Stomach smooth muscle (tissue), 2 donors: ENCODE results near the gene LRRC4C.
A peak's percentile ranks its signal among the peaks of the same experiment; 100 is the strongest.

ENCODE experiments used
- H3K27ac ChIP-seq: one replicate; pipeline ENCODE4 v1.7.0; 2013; ENCODE audit warnings: mild to moderate bottlenecking, low read length, inconsistent platforms
- H3K27me3 ChIP-seq, 2 donors: one replicate each; pipeline ENCODE4 v1.7.0; 2013; ENCODE audit warnings: low read length in 2 of 2; ENCODE audit not compliant: insufficient read depth in 2 of 2, control insufficient read depth in 1 of 2
- H3K36me3 ChIP-seq, 2 donors: one replicate each; pipeline ENCODE4 v1.7.0; 2013; ENCODE audit warnings: low read length in 2 of 2; ENCODE audit not compliant: control insufficient read depth in 2 of 2, insufficient read depth in 2 of 2
- H3K4me1 ChIP-seq: one replicate; pipeline ENCODE4 v1.7.0; 2013; ENCODE audit warnings: low read length; ENCODE audit not compliant: control insufficient read depth, insufficient read depth
- H3K4me3 ChIP-seq, 2 donors: one replicate each; pipeline ENCODE4 v1.7.0; 2013; ENCODE audit warnings: low read length in 2 of 2
- H3K9ac ChIP-seq, 2 donors: one replicate each; pipeline ENCODE4 v1.7.0; 2013; ENCODE audit warnings: low read length in 2 of 2, mild to moderate bottlenecking in 1 of 2
- H3K9me3 ChIP-seq, 2 donors: one replicate each; pipeline ENCODE4 v1.7.0; 2013; ENCODE audit warnings: low read length in 2 of 2; ENCODE audit not compliant: control insufficient read depth in 2 of 2
- donor health status: healthy.
- donor health status: Pancreatic carcinoma.

Gene LRRC4C

DNA sequence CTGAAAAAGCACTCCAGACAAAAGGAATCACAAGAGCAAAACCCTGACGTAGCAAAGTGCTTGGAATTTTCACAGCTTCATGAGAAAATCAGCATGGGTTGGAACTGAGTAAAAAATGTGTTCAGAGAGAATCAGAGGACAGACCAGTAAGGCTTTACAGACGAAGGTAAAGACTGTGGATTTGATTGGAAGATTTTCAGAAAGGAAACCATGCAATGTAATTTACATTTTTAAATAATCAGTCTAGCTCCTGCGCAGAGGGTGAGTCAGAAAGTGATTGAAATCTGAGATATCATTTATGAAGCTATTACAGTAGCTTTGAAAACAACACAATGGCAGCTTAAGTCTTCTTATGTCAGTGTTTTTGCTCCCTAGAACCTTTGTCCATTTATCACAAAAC is 1122.3 kb downstream of the LRRC4C start:
- Histone ChIP-seq H3K9ac (no peak overlapping the region), H3K4me1 (no peaks in the 10 kb centered on the region), H3K27me3 (no peaks in the 10 kb centered on the region), H3K9me3 (no peaks in the 10 kb centered on the region), H3K36me3 (no peaks in the 10 kb centered on the region), H3K4me3 (no peak overlapping the region), H3K27ac (no peak overlapping the region)

- Histone ChIP-seq H3K27ac (peak overlapping the region; percentile 2), H3K27me3 (no peaks in the 10 kb centered on the region), H3K9ac (no peak overlapping the region), H3K4me1 (no peaks in the 10 kb centered on the region), H3K4me3 (peak overlapping the region in 1 of 2 donors; percentile 41), H3K9me3 (no peaks in the 10 kb centered on the region), H3K36me3 (no peaks in the 10 kb centered on the region)
Observed at GRCh38 chr11:40328890-40329614, 1130.4 kb downstream of the LRRC4C start.

DNA sequence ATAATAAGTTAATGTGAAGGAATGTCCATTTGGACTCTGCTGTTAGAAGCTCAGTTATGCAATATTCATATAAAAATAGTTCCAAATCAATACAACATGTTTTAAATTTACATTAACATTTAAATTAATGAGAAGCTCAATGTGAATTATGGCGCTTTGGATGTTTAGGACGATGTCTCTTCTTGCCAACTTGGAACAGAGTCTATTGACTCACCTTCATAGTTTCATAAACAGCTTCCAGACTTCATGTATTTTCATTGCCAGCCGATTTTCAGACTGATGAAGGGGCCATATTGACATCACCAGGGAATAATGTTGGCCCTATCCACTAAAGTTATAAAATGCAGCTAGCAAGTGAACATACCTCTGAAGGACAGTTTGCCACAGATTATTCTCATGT is 1136.2 kb downstream of the LRRC4C start:
- H3K4me1 ChIP-seq = no peaks in the 10 kb centered on the region
- H3K9me3 ChIP-seq = no peaks in the 10 kb centered on the region
- no peak overlapping the region for H3K27ac ChIP-seq
- no peak overlapping the region for H3K4me3 ChIP-seq
- H3K27me3 ChIP-seq = no peaks in the 10 kb centered on the region
- no peak overlapping the region for H3K9ac ChIP-seq
- no peaks in the 10 kb centered on the region for H3K36me3 ChIP-seq

GRCh38 chr11:40321537-40321936 is 1137.9 kb downstream of the LRRC4C start:
- Histone ChIP-seq H3K4me1 (no peaks in the 10 kb centered on the region), H3K27ac (no peak overlapping the region), H3K4me3 (no peak overlapping the region), H3K9me3 (no peaks in the 10 kb centered on the region), H3K36me3 (no peaks in the 10 kb centered on the region), H3K9ac (no peak overlapping the region), H3K27me3 (no peaks in the 10 kb centered on the region)

GRCh38 chr11:40316171-40316570 is 1143.3 kb downstream of the LRRC4C start:
- H3K4me1 ChIP-seq = no peaks in the 10 kb centered on the region
- no peak overlapping the region for H3K27ac ChIP-seq
- H3K27me3 ChIP-seq = no peaks in the 10 kb centered on the region
- no peak overlapping the region for H3K4me3 ChIP-seq
- H3K9ac ChIP-seq = no peak overlapping the region
- no peaks in the 10 kb centered on the region for H3K36me3 ChIP-seq
- no peaks in the 10 kb centered on the region for H3K9me3 ChIP-seq

DNA sequence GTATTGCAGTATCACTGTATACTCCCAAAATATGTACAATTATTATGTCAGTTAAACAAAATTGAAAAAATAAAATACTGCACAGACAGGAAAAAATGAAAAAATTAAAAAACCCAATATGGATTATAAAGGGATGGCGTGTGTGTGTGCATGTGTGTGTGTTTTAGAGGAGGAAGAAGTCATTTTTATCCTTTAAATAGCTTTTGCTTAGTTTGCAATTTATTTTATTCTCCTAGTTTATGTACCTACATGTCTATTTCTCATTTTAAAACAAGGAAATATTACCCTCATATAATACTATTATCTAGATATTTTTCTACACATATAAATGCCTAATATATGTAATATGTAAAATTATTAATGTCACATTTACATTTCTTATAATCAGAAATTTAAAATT is 1144.3 kb downstream of the LRRC4C start:
- H3K9ac ChIP-seq = no peak overlapping the region
- H3K4me3 ChIP-seq = no peak overlapping the region
- no peaks in the 10 kb centered on the region for H3K9me3 ChIP-seq
- H3K4me1 ChIP-seq = no peaks in the 10 kb centered on the region
- H3K27ac ChIP-seq = no peak overlapping the region
- H3K27me3 ChIP-seq = no peaks in the 10 kb centered on the region
- no peaks in the 10 kb centered on the region for H3K36me3 ChIP-seq

DNA sequence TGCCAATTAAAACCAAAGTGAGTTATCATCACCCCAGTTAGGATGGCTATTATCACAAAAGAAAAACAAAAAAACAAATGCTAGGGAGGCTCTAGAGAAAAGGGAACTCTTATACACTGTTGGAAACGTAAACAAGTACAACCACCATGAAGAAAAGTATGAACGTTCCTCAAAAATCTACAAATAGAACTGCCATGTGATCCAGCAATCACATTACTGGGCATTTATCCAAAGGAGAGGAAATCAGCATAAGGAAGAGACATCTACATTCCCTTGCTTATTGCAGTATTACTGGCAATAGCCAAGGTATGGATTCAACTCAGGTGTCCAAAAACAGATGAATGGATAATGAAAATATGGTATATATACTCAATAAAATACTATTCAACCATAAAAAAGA is 1145.1 kb downstream of the LRRC4C start:
- Histone ChIP-seq H3K9ac (no peak overlapping the region), H3K4me3 (no peak overlapping the region), H3K36me3 (no peaks in the 10 kb centered on the region), H3K4me1 (no peaks in the 10 kb centered on the region), H3K9me3 (no peaks in the 10 kb centered on the region), H3K27me3 (no peaks in the 10 kb centered on the region), H3K27ac (no peak overlapping the region)

DNA sequence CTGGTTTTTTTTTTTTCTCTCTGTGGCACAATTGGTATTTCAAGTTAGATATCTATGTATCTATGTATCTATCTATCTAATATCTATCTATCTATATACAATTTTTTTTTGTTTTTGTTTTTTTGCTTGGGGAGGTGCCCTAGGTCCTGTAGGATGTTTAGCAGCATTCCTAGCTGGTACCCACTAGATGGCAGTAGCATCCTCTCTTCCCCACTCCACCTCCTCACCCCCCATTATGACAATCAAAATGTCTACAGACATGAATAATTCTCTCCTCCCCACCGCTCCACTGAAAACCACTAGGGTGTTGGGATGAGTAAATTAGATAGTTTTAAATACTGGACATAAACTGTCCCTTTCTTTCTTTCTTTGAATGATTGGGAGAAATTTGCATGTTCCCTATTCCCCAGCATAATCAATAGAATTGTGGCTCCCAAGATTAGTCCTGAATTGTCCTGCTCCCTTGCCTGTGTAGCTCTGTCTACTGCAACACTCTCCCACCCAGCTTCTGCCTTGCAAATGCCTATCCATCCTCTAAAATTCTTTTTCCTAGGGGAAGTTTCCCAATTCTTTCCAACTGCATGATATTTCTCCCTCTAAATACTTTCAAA is 1152.4 kb downstream of the LRRC4C start:
- Histone ChIP-seq H3K27me3 (no peaks in the 10 kb centered on the region), H3K9me3 (no peaks in the 10 kb centered on the region), H3K36me3 (no peaks in the 10 kb centered on the region), H3K27ac (no peak overlapping the region), H3K4me1 (no peaks in the 10 kb centered on the region), H3K4me3 (no peak overlapping the region), H3K9ac (no peak overlapping the region)

GRCh38 chr11:40302669-40303068 is 1156.8 kb downstream of the LRRC4C start:
- H3K9me3 ChIP-seq = no peaks in the 10 kb centered on the region
- H3K27me3 ChIP-seq = no peaks in the 10 kb centered on the region
- H3K9ac ChIP-seq = no peak overlapping the region
- H3K36me3 ChIP-seq = no peaks in the 10 kb centered on the region
- no peak overlapping the region for H3K27ac ChIP-seq
- no peak overlapping the region for H3K4me3 ChIP-seq
- H3K4me1 ChIP-seq = no peaks in the 10 kb centered on the region

- H3K9ac ChIP-seq = no peak overlapping the region
- no peak overlapping the region for H3K4me3 ChIP-seq
- H3K36me3 ChIP-seq = no peaks in the 10 kb centered on the region
- H3K4me1 ChIP-seq = no peaks in the 10 kb centered on the region
- no peaks in the 10 kb centered on the region for H3K9me3 ChIP-seq
- peaks cover 5 to 10% of the 10 kb centered on the region in 2 donors for H3K27me3 ChIP-seq
- H3K27ac ChIP-seq = no peak overlapping the region
Observed at GRCh38 chr11:40295466-40295865, 1164.0 kb downstream of the LRRC4C start.

- H3K4me1 ChIP-seq = no peaks in the 10 kb centered on the region
- no peaks in the 10 kb centered on the region for H3K36me3 ChIP-seq
- no peak overlapping the region for H3K9ac ChIP-seq
- H3K27ac ChIP-seq = no peak overlapping the region
- H3K27me3 ChIP-seq = peaks cover 5 to 10% of the 10 kb centered on the region in 2 donors
- H3K9me3 ChIP-seq = no peaks in the 10 kb centered on the region
- H3K4me3 ChIP-seq = no peak overlapping the region
Observed at GRCh38 chr11:40294741-40295140, 1164.7 kb downstream of the LRRC4C start.
